Kasumi-1 (cell line): ENCODE measurements around the gene MT1A.
"Not testable (repeated sequence)": the region's sequence is repeated elsewhere in the genome, so short reads cannot be mapped to it uniquely, and the experiment has no call there.

Source experiments
- DNase-seq, 2 experiments: peaks; one replicate each; lab custom pipeline; 2025; lab: John Stamatoyannopoulos, UW

The MT1A gene

GRCh38 chr16:56657555-56658326 is 19.3 kb downstream of the MT1A start, which contains the start of gene MT1F:
Gene MT1F, plus strand, starts transcription at chr16:56657959. Its CDS starts 100 bp downstream, at chr16:56658059.
- no peak for DNase-seq

- no peak for DNase-seq
Measured at GRCh38 chr16:56658327-56658875, 19.9 kb downstream of the MT1A start.

- no peak for DNase-seq
Measured at GRCh38 chr16:56662357-56663354, 24.2 kb downstream of the MT1A start.

GRCh38 chr16:56664506-56664905 is 26.0 kb downstream of the MT1A start:
- no peak for DNase-seq

- DNase-seq, result not testable (repeated sequence)
Measured at GRCh38 chr16:56665286-56666261, 27.1 kb downstream of the MT1A start.

- DNase-seq, result peak; percentile 36 to 39
Measured at GRCh38 chr16:56667581-56668571, 29.4 kb downstream of the MT1A start, which contains the start of gene MT1G. Gene MT1G, minus strand, starts transcription at chr16:56668065. Its CDS starts 72 bp downstream, at chr16:56667993.

GRCh38 chr16:56669005-56669839 is 30.8 kb downstream of the MT1A start, which contains the start of gene MT1H:
Gene MT1H, plus strand, starts transcription at chr16:56669814. Its CDS starts 71 bp downstream, at chr16:56669885.
- DNase-seq, result no peak

- no peak for DNase-seq
Measured at GRCh38 chr16:56669840-56670619, 31.6 kb downstream of the MT1A start.

- no peak for DNase-seq
Measured at GRCh38 chr16:56670620-56670934, 32.1 kb downstream of the MT1A start.

GRCh38 chr16:56671691-56672090 is 33.2 kb downstream of the MT1A start:
- not testable (repeated sequence) for DNase-seq

- DNase-seq, result not testable (repeated sequence)
Measured at GRCh38 chr16:56672171-56672570, 33.7 kb downstream of the MT1A start.

GRCh38 chr16:56672761-56673536 is 34.5 kb downstream of the MT1A start:
- no peak for DNase-seq

GRCh38 chr16:56673921-56674320 is 35.5 kb downstream of the MT1A start:
- DNase-seq, result peak; percentile 49 to 56

GRCh38 chr16:56674570-56674969 is 36.1 kb downstream of the MT1A start:
- DNase-seq, result not testable (repeated sequence)

GRCh38 chr16:56675685-56676210 is 37.3 kb downstream of the MT1A start:
- DNase-seq, result no peak

- DNase-seq, result no peak
Measured at GRCh38 chr16:56677474-56677873, 39.0 kb downstream of the MT1A start.
